NCI-H226 (cell line): ENCODE measurements around the gene CALN1.
"Not testable (repeated sequence)": the region's sequence is repeated elsewhere in the genome, so short reads cannot be mapped to it uniquely, and the experiment has no call there.

Experiments
- DNase-seq: peaks from one replicate; pipeline ENCODE4 v3.0.0-alpha.2; 2015

Gene CALN1

GRCh38 chr7:72412121-72412618, at the start of gene CALN1:
Gene CALN1 (minus strand): TSS chr7:72412338.
- DNase-seq = not testable (repeated sequence)

GRCh38 chr7:72453471-72453870, 41.3 kb upstream of the CALN1 start:
- no peak for DNase-seq

DNA sequence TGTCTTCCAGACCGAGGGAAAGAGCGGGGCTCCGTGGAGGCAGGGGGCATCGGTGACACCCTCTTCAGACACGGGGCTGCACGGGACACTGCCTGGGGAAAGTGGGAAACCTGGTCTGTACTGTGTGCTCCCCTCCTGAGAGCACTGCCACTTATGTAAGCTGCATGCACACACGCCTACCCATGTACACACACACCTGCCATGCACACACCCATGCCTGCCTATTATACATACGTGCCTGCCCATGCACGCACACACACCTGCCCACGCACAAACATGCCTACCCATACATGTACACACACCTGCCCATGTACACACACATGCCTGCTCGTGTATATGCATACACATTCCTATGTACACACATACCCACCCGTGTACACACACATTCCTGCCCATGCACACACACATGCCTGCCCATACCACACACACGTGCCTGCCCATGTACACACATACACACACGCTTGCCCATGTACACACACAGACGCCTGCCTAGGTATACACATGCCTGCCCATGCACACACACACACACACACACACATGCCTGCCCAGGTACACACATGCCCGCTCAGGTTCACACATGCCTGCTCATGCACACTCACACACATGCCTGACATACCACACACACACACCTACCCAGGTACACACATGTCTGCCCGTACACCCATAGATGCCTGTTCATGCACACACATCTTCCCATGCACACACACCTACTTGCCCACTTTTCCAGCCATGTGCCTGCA, 35.5 kb upstream of the CALN1 start:
- no peak for DNase-seq

GRCh38 chr7:72446591-72447462, 34.7 kb upstream of the CALN1 start:
- DNase-seq = no peak

DNA sequence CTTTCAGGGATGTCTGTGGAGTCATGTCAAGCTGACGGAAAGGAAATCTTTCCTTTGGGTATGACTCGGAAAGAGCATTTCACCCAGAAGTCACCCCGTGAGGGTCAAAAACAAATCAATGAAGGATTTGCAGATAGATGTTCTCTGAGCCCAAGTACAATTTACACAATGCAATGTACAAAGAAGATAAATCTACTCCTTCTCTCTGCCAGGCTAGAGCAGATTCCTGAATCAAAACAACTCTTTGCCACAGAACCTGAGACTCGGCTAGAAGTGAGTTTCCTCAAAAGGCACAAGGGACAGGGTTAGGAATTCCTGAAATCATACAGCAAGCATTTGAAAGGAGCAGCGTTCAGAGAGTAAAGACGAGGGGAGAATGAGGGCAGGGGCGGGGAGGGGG, 34.0 kb upstream of the CALN1 start:
- DNase-seq = no peak

DNA sequence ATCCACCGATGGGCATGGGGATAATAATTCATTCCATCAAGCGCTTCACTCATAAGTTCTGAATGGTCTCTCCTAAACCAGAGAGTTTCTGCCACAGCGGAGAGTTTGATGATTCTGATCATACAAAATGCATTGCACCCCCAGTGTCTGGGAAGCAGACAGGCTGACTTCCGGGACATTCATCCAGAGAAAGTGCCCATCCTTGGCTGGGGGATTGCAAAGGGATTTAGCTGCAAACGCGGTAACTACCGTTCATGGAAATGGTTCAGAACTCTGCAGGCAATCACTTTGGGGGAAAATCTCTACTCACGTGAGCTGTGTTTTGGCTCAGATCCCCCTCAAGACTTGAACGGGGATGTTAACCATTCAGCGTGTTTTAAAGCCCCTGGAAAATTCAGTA, 33.4 kb upstream of the CALN1 start:
- no peak for DNase-seq

GRCh38 chr7:72445075-72445474, 32.9 kb upstream of the CALN1 start:
- DNase-seq = no peak

GRCh38 chr7:72444026-72444776, 32.1 kb upstream of the CALN1 start:
- DNase-seq = no peak

DNA sequence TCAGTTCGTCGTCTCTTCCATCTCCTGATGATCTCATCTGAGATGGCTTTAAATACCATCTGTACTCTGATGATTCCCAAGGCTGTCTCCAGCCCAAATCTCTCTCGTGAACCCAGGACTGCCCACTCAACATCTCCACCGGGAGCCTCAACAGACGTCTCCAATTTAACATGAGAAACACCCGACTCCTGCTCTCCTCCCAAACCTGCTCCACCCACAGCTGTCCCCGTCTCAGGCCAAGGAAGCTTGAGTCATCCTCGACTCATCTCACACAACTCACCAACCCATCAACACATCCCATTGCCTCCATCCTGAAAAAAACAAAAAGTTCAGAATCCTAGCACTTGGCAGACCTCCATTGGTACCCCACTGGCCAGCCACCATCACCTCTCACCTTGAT, 29.7 kb upstream of the CALN1 start:
- DNase-seq = no peak

DNA sequence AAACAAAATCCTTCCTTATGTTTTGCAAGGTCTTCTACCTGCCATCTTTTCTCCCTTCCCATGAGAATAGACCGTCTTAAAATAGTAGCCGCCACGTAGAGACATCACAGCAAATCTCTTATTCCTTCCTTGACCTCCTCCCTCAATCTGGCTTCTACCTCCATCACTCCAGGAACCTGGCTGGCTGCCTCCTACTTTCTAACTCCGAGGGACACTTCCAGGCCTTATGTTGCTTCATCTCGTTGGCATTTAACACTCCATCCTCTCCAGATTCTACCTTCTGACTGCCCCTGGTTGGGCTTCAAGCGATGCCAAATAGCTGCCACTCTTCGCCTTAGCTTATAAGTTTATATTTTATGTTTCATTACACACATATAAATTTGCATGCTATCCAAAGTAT, 26.4 kb upstream of the CALN1 start:
- no peak for DNase-seq

GRCh38 chr7:72437610-72438009, 25.5 kb upstream of the CALN1 start:
- no peak for DNase-seq

- no peak for DNase-seq
Observed at GRCh38 chr7:72437061-72437585, 25.0 kb upstream of the CALN1 start.

GRCh38 chr7:72435925-72436480, 23.9 kb upstream of the CALN1 start:
- DNase-seq = no peak

DNA sequence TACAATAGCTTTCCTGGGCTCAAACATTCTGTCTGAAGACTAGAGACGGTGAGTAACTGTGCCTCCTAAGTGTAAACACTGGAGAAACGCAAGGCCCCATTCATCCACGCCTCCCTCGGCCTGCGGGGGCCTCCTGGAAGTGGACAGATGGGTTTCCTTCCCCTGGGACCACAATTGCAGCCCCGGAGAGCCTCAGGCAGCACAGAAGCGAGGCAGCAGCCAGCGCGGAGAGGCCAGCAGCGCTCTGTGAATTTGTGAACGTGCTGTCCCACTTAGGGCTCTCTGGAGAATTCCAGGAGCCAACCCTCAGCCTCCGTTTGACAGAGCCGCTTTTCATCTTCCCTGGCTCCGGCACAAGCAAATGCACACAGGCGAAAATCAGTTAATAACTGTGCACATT, 23.2 kb upstream of the CALN1 start:
- no peak for DNase-seq

DNA sequence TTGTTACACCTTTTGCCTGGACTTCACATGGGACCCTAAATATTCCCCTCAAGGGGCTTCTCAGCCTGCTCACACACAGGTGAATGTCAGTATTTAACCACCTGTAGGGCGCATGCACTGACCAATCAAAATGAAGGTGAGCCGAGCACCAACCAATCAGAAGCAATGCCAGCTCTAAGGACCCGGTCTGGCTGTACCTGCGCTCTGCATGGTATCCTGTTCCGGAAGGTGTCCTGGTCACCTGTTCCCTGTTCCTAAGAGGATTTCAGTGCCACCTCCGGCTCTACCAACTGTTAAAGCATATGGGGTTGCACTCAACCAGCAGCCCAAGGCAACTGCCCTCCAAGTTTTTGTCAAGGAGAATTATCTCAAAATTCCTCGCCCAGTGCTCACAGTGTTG, 18.4 kb upstream of the CALN1 start:
- no peak for DNase-seq

GRCh38 chr7:72429316-72429715, 17.2 kb upstream of the CALN1 start:
- DNase-seq = no peak

GRCh38 chr7:72416846-72417245, 4.7 kb upstream of the CALN1 start:
- DNase-seq = no peak

DNA sequence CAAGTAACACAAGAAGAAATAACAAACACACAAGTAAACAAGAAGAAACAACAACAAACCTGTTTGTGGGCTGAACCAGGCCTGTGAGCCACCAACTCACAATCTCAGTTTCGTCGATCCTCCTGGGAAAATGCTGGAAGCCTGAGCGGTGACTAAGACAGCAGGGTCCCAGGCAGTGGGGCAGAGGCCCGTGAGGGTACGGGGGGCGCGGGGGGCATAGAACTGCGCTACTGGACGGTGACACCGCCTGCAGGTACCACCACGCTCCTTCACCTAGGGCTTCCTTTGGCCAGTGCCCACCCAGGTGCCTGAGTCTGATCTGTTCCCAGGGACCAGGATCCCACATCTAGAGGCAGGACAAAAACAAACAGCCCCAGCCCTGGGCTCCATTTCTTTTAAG, 3.4 kb upstream of the CALN1 start:
- no peak for DNase-seq

- no peak for DNase-seq
Observed at GRCh38 chr7:72413886-72414285, 1.7 kb upstream of the CALN1 start.

DNA sequence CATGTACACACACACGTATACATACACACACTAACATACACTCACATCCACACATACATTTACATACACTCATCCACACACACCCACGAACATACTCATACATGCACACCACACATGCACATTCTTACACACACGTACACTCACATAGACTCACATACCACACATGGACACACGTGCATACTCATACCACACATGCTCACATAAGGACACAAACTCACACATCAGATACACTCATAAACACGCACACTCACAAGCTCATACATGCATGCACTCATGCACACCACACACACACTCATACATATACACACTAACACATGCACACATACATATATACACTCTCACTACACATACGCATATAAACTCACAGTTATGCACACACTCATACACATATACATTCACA, 1.2 kb upstream of the CALN1 start:
- no peak for DNase-seq

GRCh38 chr7:72411419-72411818, 719 bp downstream of the CALN1 start:
- no peak for DNase-seq

GRCh38 chr7:72409638-72410015, 2.5 kb downstream of the CALN1 start:
- DNase-seq = no peak
